SIG-M5 treated with dmso at 0.1 percent for 504 hours (cell line): ENCODE results near the gene KLHDC7A.

ENCODE experiments used
- DNase-seq: peaks from one replicate; lab custom pipeline; 2025; ENCODE audit not compliant: unreplicated experiment; lab: John Stamatoyannopoulos, UW

Gene KLHDC7A

GRCh38 chr1:18470671-18471355 lies 9.9 kb upstream of the KLHDC7A start:
- no peak for DNase-seq

- no peak for DNase-seq
These were observed 7.4 kb upstream of the KLHDC7A start for GRCh38 chr1:18473195-18473815.

DNA sequence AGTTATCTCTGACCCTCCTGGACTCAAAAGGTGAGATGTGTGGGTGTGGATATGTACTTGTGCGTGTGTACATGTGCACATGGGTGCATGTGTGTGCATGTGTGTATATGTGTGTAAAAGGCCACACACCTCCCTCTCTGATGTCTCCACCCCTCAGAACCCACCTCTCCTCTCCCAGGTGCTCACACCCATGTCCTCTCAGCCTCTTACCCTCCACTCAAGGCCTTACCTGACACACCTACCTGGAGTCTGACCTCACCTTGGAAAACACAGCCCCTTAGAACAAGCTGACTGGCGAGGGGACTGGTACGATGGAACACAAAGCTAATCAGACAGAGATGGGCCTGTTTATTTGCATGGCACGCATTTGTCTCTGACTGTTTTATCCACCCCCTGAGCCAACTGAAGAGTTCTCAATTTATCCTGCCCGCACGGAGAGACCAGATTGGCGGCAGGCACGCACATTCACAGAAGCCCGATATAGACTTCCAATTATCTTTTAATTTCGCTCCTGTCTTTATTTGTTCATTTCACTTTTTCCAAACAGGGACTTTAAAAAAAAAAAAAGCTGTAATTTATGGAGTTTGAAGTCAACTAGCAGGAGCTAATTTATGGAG lies 6.1 kb upstream of the KLHDC7A start:
- no peak for DNase-seq

GRCh38 chr1:18475234-18475905 lies 5.4 kb upstream of the KLHDC7A start:
- no peak for DNase-seq

DNA sequence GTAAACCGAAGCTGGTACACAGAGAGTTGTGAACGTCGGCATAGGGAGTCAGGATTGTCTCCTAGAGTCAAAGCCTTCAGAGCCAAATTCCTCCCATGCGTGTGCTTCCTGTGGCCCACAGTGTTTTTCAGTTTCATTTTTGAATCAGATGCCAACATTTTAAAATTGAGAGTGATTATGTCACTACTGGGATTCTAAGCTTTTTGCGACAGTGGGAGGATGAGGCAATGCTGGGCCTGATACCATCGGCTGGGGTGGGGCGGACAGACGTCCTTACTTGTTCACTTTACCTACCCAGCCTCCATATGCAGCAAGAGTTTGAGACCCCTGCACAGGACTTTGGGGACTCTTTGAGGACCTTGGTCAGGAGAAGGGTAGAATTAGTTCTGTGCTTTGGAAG lies 1.3 kb upstream of the KLHDC7A start:
- DNase-seq, result no peak

DNA sequence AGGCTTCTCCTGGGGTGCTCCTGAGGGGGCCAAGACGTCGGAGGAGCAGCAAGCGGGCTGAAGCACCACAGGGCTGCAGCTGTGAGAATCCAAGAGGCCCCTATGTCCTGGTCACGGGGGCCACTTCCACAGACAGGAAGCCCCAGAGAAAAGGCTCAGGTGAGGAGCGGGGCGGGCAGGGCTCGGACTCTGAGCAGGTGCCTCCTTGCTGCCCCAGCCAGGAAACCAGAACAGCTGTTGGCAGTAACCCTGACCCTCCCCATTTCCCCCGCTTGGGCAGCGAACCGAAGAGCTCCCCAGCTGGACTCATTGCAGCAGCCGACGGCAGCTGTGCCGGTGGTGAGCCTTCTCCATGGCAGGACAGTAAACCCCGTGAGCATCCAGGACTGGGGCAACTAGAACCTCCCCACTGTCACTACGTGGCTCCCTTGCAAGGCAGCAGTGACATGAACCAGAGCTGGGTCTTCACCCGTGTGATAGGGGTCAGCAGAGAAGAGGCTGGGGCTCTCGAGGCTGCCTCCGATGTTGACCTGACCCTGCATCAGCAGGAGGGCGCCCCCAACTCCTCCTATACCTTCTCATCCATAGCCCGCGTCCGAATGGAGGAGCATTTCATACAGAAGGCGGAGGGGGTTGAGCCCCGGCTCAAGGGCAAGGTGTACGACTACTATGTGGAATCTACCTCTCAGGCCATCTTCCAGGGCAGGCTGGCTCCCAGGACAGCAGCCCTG lies 625 bp downstream of the KLHDC7A start:
- DNase-seq, result no peak

DNA sequence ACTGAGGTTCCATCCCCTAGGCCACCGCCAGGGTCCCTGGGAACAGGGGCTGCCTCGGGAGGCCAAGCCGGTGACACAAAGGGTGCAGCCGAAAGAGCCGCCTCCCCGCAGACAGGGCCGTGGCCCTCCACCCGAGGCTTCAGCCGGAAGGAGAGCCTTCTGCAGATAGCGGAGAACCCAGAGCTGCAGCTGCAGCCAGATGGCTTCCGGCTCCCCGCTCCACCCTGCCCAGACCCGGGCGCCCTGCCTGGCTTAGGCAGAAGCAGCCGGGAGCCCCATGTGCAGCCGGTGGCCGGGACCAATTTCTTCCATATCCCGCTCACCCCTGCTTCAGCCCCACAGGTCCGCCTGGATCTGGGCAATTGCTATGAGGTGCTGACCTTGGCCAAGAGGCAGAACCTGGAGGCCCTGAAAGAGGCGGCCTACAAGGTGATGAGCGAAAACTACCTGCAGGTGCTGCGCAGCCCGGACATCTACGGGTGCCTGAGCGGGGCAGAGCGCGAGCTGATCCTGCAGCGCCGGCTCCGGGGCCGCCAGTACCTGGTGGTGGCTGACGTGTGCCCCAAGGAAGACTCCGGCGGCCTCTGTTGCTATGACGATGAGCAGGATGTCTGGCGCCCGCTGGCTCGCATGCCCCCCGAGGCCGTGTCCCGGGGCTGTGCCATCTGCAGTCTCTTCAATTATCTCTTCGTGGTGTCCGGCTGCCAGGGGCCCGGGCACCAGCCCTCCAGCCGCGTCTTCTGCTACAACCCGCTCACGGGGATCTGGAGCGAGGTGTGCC lies 1.4 kb downstream of the KLHDC7A start:
- DNase-seq, result no peak

- no peak for DNase-seq
These were observed 2.1 kb downstream of the KLHDC7A start for GRCh38 chr1:18482721-18483425.

GRCh38 chr1:18484276-18484675 lies 3.5 kb downstream of the KLHDC7A start:
- DNase-seq, result no peak

DNA sequence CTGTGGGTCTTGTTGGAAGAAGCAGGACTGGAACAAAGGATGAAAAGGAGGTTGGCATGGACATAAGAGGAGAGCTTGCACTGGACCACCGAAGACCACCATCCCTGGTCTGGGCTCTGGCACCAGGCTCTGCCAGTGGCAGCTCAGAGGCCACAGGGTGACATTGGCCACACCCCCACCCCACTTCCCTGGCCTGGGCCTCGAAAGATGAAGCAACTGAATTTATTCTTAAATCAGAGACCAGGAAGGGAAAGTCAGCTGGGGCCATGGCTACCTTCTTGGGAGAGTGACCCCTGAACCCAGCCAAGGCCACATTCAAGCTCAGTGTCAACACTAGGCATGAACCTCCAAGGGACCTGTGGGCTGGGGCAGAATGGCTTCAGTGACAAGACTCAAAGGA lies 4.0 kb downstream of the KLHDC7A start:
- no peak for DNase-seq

GRCh38 chr1:18485227-18485626 lies 4.5 kb downstream of the KLHDC7A start:
- no peak for DNase-seq

DNA sequence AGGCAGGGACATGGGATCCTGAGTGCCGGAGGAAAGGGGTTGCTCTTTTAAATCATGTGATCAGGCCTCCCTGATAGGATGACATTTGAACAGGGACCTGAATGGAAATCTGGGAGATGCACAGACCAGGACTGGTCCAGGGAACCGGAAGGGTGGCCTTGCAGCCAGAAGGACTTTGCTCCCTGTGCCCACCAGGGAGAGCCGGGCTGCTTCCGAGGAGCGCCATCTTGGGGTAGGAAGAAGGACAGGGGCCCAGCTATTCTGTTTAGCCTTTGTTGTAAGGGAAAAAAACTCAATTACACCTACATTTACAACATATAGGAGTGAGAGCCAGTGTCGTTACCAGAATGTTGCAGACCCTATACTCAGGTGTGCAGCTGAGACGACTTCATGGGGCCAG lies 5.5 kb downstream of the KLHDC7A start:
- DNase-seq, result no peak

DNA sequence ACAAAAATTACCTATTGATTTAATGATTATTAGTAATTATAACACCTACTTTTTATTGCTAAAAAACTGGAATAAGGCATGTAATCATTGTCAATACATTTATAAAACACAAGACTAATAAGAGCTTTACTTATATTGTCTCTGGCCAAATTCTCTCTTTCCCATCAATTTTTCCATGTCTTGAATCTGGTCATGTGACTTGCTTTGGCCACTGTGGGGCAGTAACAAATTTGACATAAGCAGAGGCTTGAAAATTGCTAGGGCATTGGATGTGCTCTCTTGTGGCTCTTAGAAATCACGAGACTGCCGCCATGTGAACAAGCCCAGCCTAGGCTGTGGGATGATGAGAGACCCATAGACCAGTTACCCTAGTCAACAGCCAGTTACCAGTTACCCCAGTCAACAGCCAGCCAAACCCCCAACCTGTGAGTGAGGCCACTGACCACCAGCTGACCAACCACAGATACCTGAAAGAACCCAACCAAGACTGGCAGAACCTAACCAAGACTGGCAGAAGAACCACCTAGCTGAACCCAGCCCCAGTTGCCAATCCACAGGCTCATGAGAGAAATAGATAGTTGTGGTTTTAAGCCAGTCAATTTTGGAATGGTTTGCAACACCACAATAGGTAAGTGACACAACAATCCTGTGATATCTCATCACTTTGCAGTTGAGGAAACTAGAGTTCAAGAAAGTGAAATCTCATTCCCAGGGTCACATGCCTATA lies 8.8 kb downstream of the KLHDC7A start:
- DNase-seq, result no peak

DNA sequence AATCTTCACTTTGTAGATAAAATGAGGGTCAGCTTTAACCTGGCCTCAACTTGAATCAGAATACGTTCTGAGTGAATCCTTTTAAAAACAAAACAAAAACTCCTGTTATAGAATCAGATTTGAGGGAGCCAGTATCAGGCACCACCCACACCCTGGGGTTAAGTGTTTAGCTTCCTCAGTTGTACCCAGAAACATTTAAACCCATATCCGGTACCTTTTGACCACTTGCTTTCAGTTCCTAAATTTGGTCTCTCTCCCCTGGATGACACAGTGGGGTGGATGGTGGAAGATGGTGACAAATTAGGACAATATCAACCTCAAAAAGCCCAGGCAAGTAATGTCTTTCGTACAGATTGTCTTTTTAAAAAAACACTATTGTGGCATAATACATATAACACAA lies 10.4 kb downstream of the KLHDC7A start:
- no peak for DNase-seq

GRCh38 chr1:18494304-18494703 lies 13.6 kb downstream of the KLHDC7A start:
- DNase-seq, result no peak

GRCh38 chr1:18495635-18496034 lies 14.9 kb downstream of the KLHDC7A start:
- DNase-seq, result no peak

DNA sequence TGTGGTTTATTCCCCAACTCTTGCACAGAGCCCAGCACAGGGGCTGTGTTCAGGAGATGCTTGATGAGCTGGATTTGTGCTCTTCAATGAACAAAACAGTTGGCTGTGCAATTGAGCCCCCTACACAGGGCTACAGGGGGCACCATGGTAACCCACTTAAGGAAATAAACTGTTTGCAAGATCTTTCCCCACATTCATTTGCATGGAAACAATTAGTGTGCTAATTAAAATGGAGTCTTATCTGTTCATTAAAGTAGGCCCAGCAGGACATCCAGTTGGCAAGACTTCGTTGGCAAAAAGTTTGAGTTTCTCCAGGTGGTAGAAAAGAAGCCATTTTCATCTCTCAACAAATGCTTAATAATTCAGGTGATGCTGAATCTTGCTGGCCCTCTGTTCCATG lies 15.3 kb downstream of the KLHDC7A start:
- DNase-seq, result no peak

DNA sequence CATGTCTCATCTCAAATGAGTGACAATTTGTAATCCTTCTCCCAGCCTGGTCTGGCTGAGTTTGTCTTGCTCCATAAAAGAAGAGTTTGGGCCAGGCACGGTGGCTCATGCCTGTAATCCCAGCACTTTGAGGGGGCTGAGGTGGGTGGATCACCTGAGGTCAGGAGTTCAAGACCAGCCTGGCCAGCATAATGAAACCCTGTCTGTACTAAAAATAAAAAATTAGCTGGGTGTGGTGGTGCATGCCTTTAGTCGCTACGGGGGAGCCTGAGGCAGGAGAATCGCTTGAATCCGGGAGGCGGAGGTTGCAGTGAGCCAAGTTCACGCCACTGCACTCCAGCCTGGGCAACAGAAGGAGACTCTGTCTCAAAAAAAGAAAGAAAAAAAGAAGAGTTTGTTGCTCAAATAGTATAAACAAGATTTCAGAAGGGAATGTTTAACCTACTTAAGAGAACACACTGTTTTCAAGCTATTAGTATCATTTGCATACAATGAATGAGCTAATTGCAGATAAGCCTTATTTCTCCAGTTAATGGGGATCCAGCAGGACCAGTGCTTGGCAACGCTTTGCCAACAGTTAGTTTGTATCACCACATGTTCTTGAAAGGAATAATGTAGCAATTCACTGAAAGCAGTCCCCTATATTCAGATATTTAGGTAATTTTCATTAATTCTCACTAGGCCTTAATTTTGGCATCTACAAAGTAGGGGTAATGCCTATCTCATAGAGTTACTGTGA lies 15.9 kb downstream of the KLHDC7A start:
- no peak for DNase-seq

GRCh38 chr1:18501833-18502232 lies 21.1 kb downstream of the KLHDC7A start:
- no peak for DNase-seq
